Cardiac atrium fibroblast (primary cell): Measurements from ENCODE around the gene GOPC. TPM values are rescaled to one million over a fixed set of nuclear protein-coding genes. Genes with fewer than 3 reads are reported as not detected.

Source experiments
- total RNA-seq: library from RNA; depleted of rRNA; stranded (reverse); fragments of >200 nt; gene quantifications from 2 replicates; pipeline ENCODE4 v1.2.3, GENCODE V29; 2015

GOPC gene
- total RNA-seq, result 18.6 and 21.8 TPM in 2 replicates

DNA sequence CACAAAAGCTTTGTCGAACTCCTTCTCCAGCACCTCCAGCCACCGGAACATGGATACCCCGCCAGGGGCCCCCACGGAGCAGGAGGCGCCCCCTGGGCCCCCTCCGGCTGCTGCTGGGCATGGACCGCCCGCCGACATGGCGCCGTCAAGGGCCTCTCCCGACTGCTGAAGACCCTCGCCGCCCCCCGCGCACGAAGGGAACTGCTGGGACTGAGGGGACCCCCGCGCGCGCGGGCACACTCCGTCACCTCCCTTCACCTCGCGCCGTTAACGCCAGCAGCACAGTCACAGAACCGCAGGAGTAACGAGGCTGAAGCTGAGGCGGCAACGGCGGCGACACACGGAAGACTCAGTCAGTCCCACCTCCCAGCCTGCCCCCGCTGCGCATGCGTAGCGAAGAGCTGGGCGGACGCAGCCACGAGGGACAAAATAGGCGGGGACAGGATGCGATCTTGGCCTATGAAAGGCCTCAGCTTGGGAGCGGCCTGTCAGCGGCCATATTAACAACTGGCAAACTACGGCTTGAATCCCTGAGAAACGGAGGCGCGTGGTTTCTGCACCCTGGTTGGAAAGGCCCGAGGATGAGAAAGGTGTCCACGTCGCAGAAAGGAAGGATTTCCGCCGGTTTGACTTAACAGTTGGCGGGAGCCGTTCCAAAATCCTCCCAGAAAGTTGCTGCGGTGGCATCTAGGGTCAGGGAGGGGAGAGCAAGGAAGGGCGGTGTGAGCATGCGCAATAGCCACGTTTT, at the start of gene GOPC:
Gene GOPC (minus strand): TSS at position 361 of the 748 bp plus-strand sequence. CDS start 223 bp downstream, at position 138.

Other genes with a start within 250 kb of the GOPC start
- gene ROS1, start 176.6 kb downstream of the GOPC start, total RNA-seq, result not detected in 2 replicates
- gene DCBLD1, start 119.8 kb downstream of the GOPC start, total RNA-seq, result 11.5 and 19.5 TPM in 2 replicates
- 17.1 and 23.2 TPM in 2 replicates for gene NUS1, start 73.0 kb upstream of the GOPC start, total RNA-seq